K562 (cell line): ENCODE data around the gene MXD3. TPM values are rescaled to one million over a fixed set of nuclear protein-coding genes. Genes with fewer than 3 reads are reported as not detected.

Experiments used
- CHD1 ChIP-seq: fragments of 200-600 bp; sonication (generic); IDR thresholded peaks from one replicate; pipeline ENCODE4 v1.6.1; 2012; ENCODE audit warnings: mild to moderate bottlenecking, moderate library complexity, low read length, inconsistent platforms
- CREM ChIP-seq: IDR thresholded peaks from 2 replicates; pipeline ENCODE4 v1.6.1; 2014; ENCODE audit warnings: antibody characterized with exemption, low read depth
- MTA2 ChIP-seq: fragments of 450-650 bp; IDR thresholded peaks from 2 replicates; pipeline ENCODE4 v1.6.1; 2016; ENCODE audit warnings: low read depth
- POLR2AphosphoS5 ChIP-seq: IDR thresholded peaks from 2 replicates; pipeline ENCODE4 v1.6.1; 2011; ENCODE audit warnings: mild to moderate bottlenecking, low read depth, low read length, moderate library complexity; ENCODE audit not compliant: control insufficient read depth, insufficient read depth
- SAFB2 ChIP-seq: fragments of 200-400 bp; formaldehyde crosslinking; IDR thresholded peaks from 2 replicates; pipeline ENCODE4 v1.6.1; 2018; ENCODE audit warnings: borderline replicate concordance, low read length, low read depth, moderate library complexity; ENCODE audit not compliant: severe bottlenecking
- SIN3A ChIP-seq, 2 experiments: fragments of 150-350 bp in 1 of 2; IDR thresholded peaks; 2 replicates each; pipeline ENCODE4 v1.6.1; 2011 to 2016; ENCODE audit warnings: borderline replicate concordance in 2 of 2, low read depth in 2 of 2, low read length in 2 of 2, mild to moderate bottlenecking in 2 of 2, moderate library complexity in 2 of 2; ENCODE audit not compliant: control insufficient read depth in 1 of 2
- STAG1 ChIP-seq: sonication (generic); formaldehyde crosslinking; IDR thresholded peaks from 2 replicates; pipeline ENCODE4 v1.5.0; 2020; ENCODE audit warnings: missing genetic modification reagents, borderline replicate concordance
- ZBTB17 ChIP-seq: fragments of 450-650 bp; formaldehyde crosslinking; IDR thresholded peaks from 2 replicates; pipeline ENCODE4 v1.4.0; 2020; ENCODE audit warnings: mild to moderate bottlenecking
- polyA plus RNA-seq, 8 experiments: library from polyadenylated mRNA; depleted of rRNA in 4 of 8; stranded (reverse) in 5 of 8; unstranded in 3 of 8; fragments of >200 nt; fragmentation: Nextera tagmentation in 2 of 8; fragmentation: Illumina TruSeq in 1 of 8; extraction: Ambion mirVana in 2 of 8; extraction: Trizol in 1 of 8; gene quantifications; 2 replicates each; pipeline versions ENCODE4 v1.2.1 to v1.2.3, GENCODE V29; 2011 to 2014; ENCODE audit warnings: inconsistent platforms in 1 of 8, missing spikeins in 1 of 8
- total RNA-seq, 7 experiments: library from RNA; depleted of rRNA in 6 of 7; stranded (reverse); fragments of >200 nt in 6 of 7; fragmentation: Illumina TruSeq in 2 of 7; extraction: Trizol in 2 of 7; gene quantifications; 2 replicates each; pipeline versions ENCODE4 v1.2.1 to v1.2.3, GENCODE V29; 2011 to 2021; ENCODE audit warnings: low replicate concordance in 1 of 7
- TF ChIP-seq, protein P1 (sequence below): sonication (generic); formaldehyde crosslinking; IDR thresholded peaks from 2 replicates; pipeline ENCODE4 v1.8.1; 2023; ENCODE audit warnings: mild to moderate bottlenecking, missing genetic modification reagents
- TF ChIP-seq, protein P2 (sequence below): fragments of 450-650 bp; IDR thresholded peaks from 2 replicates; pipeline ENCODE4 v1.6.1; 2016; ENCODE audit warnings: borderline replicate concordance
- TF ChIP-seq, protein P3 (sequence below), 2 experiments: fragments of 450-650 bp; conservative IDR thresholded peaks; 2 replicates each; pipeline ENCODE4 v1.6.1; 2017; ENCODE audit warnings: mild to moderate bottlenecking in 2 of 2, moderate library complexity in 2 of 2
- TF ChIP-seq, protein P4 (sequence below): fragments of 250-450 bp; sonication (Bioruptor Pico); IDR thresholded peaks from 2 replicates; pipeline ENCODE4 v1.8.0; 2021; ENCODE audit warnings: borderline replicate concordance, mild to moderate bottlenecking, moderate library complexity; ENCODE audit not compliant: poor library complexity, severe bottlenecking
- TF ChIP-seq, protein P5 (sequence below): sonication (generic); formaldehyde crosslinking; IDR thresholded peaks from 2 replicates; pipeline ENCODE4 v1.8.0; 2023; ENCODE audit warnings: mild to moderate bottlenecking, missing genetic modification reagents
- TF ChIP-seq, protein P6 (sequence below): fragments of 150-350 bp; conservative IDR thresholded peaks from 2 replicates; pipeline ENCODE4 v1.6.1; 2014; ENCODE audit warnings: low read length

MXD3 gene
- total and polyA plus RNA-seq, 9 of the 15 experiments (the other 6 are each of a cell fraction or from before 2014, with no cell fraction given) = 0.28 to 24.8 (median 4.5) TPM

DNA sequence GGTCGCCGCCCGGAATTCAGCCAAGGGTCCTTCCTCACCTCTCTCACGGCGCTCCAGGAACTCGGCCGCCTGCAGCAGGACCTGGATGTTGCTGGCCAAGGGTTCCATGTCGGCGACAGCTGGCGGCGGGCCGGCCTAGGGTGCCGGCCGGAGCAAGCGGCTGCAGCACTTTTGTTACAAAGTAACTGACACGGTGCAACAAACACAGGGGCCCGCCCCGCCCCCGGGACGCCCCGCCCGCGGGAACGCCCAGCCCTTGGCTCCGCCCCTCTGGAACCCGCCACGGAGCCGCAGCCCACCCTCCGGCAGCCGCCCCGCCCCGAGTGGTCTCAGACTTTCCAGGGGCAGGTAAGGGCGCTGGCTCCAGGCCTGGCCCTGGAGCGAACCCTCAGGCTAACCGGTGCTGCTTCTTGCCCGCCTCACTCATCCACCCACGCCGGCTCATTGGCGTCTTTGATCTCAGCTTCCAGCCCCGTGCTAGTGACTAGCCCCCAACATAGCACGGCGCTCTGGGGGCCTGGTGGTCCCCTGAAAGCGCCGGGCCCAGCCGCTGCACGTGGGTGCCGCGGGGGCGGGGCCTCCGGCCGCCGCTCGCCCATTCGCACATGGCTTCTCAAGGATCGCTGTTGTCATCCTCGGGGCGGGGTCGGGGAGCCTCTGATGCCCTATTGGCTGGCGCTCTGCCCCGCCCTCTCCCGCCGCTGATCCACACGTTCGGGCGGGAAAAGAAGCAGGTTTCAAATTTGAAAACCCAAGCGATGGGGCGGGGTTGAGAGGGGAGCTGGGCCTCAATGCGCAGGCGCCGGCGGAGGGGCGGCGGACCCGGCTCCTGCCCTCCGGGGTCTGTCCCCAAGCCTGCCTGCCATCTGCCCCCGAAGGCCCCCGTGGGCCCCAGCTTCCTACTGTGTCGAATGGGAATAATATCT is at the start of gene MXD3 (continued):
- TF ChIP-seq, protein P1, sequence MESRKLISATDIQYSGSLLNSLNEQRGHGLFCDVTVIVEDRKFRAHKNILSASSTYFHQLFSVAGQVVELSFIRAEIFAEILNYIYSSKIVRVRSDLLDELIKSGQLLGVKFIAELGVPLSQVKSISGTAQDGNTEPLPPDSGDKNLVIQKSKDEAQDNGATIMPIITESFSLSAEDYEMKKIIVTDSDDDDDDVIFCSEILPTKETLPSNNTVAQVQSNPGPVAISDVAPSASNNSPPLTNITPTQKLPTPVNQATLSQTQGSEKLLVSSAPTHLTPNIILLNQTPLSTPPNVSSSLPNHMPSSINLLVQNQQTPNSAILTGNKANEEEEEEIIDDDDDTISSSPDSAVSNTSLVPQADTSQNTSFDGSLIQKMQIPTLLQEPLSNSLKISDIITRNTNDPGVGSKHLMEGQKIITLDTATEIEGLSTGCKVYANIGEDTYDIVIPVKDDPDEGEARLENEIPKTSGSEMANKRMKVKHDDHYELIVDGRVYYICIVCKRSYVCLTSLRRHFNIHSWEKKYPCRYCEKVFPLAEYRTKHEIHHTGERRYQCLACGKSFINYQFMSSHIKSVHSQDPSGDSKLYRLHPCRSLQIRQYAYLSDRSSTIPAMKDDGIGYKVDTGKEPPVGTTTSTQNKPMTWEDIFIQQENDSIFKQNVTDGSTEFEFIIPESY (CRISPR knock-in tag) = no peak
- no peak for TF ChIP-seq MTA2
- peak; percentile 79 for TF ChIP-seq CREM
- TF ChIP-seq POLR2AphosphoS5 = peak; percentile 49; the same call in 1 of the 2 replicates
- TF ChIP-seq, protein P2, sequence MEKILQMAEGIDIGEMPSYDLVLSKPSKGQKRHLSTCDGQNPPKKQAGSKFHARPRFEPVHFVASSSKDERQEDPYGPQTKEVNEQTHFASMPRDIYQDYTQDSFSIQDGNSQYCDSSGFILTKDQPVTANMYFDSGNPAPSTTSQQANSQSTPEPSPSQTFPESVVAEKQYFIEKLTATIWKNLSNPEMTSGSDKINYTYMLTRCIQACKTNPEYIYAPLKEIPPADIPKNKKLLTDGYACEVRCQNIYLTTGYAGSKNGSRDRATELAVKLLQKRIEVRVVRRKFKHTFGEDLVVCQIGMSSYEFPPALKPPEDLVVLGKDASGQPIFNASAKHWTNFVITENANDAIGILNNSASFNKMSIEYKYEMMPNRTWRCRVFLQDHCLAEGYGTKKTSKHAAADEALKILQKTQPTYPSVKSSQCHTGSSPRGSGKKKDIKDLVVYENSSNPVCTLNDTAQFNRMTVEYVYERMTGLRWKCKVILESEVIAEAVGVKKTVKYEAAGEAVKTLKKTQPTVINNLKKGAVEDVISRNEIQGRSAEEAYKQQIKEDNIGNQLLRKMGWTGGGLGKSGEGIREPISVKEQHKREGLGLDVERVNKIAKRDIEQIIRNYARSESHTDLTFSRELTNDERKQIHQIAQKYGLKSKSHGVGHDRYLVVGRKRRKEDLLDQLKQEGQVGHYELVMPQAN = peak; percentile 99
- no peak for TF ChIP-seq ZBTB17 (CRISPR knock-in tag)
- peak; percentile 90 for TF ChIP-seq CHD1
- TF ChIP-seq, protein P3, sequence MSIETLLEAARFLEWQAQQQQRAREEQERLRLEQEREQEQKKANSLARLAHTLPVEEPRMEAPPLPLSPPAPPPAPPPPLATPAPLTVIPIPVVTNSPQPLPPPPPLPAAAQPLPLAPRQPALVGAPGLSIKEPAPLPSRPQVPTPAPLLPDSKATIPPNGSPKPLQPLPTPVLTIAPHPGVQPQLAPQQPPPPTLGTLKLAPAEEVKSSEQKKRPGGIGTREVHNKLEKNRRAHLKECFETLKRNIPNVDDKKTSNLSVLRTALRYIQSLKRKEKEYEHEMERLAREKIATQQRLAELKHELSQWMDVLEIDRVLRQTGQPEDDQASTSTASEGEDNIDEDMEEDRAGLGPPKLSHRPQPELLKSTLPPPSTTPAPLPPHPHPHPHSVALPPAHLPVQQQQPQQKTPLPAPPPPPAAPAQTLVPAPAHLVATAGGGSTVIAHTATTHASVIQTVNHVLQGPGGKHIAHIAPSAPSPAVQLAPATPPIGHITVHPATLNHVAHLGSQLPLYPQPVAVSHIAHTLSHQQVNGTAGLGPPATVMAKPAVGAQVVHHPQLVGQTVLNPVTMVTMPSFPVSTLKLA (conservative IDR thresholded peaks at IDR 0.05) = peak; percentile 100
- TF ChIP-seq STAG1 (CRISPR knock-in tag) = no peak
- TF ChIP-seq, protein P4, sequence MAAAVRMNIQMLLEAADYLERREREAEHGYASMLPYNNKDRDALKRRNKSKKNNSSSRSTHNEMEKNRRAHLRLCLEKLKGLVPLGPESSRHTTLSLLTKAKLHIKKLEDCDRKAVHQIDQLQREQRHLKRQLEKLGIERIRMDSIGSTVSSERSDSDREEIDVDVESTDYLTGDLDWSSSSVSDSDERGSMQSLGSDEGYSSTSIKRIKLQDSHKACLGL (CRISPR knock-in tag) = peak; percentile 97
- no peak for TF ChIP-seq SAFB2
- TF ChIP-seq, protein P5, sequence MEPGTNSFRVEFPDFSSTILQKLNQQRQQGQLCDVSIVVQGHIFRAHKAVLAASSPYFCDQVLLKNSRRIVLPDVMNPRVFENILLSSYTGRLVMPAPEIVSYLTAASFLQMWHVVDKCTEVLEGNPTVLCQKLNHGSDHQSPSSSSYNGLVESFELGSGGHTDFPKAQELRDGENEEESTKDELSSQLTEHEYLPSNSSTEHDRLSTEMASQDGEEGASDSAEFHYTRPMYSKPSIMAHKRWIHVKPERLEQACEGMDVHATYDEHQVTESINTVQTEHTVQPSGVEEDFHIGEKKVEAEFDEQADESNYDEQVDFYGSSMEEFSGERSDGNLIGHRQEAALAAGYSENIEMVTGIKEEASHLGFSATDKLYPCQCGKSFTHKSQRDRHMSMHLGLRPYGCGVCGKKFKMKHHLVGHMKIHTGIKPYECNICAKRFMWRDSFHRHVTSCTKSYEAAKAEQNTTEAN (CRISPR knock-in tag) = 0 out of 2 replicates have a peak, but pooled peaks have one; percentile 59
- TF ChIP-seq, protein P6, sequence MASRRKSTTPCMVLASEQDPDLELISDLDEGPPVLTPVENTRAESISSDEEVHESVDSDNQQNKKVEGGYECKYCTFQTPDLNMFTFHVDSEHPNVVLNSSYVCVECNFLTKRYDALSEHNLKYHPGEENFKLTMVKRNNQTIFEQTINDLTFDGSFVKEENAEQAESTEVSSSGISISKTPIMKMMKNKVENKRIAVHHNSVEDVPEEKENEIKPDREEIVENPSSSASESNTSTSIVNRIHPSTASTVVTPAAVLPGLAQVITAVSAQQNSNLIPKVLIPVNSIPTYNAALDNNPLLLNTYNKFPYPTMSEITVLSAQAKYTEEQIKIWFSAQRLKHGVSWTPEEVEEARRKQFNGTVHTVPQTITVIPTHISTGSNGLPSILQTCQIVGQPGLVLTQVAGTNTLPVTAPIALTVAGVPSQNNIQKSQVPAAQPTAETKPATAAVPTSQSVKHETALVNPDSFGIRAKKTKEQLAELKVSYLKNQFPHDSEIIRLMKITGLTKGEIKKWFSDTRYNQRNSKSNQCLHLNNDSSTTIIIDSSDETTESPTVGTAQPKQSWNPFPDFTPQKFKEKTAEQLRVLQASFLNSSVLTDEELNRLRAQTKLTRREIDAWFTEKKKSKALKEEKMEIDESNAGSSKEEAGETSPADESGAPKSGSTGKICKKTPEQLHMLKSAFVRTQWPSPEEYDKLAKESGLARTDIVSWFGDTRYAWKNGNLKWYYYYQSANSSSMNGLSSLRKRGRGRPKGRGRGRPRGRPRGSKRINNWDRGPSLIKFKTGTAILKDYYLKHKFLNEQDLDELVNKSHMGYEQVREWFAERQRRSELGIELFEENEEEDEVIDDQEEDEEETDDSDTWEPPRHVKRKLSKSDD = no peak
- peak; percentile 94 to 95 for TF ChIP-seq SIN3A (IDR thresholded peaks at IDR 0.05; ENCODE audit: borderline replicate concordance in 2 of 2, control insufficient read depth in 1 of 2, low read depth in 2 of 2, low read length in 2 of 2)
